Activated CD4-positive, CD25-positive, alpha-beta regulatory T cell treated with anti-CD3 and anti-CD28 coated beads, Interleukin-2, amount 50 U/mL, for 16 hours (primary cell): ENCODE data around the gene ARL15.
"Not testable (repeated sequence)": the region's sequence is repeated elsewhere in the genome, so short reads cannot be mapped to it uniquely, and the experiment has no call there.

Experiments used
- DNase-seq: peaks from one replicate; pipeline ENCODE4 v3.0.0-alpha.2; 2020; ENCODE audit warnings: low read depth, low spot score

Gene ARL15

GRCh38 chr5:54310433-54311175 lies at the start of gene ARL15:
Gene ARL15 (minus strand): TSS chr5:54310573.
- DNase-seq: peak; percentile 93

DNA sequence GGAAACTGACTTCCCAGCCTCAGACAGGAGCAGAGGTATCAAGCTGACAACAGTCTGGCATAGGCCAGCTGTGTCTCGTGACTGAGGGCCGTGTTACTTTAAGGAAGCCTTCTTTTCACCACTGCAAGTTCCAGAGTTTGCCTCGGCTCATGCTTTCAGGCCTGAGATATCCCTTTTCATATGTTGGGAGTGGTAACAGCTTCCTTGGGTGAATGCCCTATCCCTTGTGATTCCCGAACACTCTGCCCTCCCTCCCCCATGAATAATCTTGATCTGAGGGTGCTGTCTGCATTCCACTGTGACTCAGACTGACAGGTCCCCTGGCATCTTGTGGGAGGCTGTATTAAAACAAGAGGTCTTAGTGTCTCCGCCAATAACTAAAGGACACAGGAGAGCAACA lies 49.7 kb upstream of the ARL15 start:
- DNase-seq: no peak

GRCh38 chr5:54357408-54358058 lies 47.2 kb upstream of the ARL15 start:
- DNase-seq: no peak

- DNase-seq: not testable (repeated sequence)
Observed at GRCh38 chr5:54353933-54354564, 43.7 kb upstream of the ARL15 start.

GRCh38 chr5:54352580-54352979 lies 42.2 kb upstream of the ARL15 start:
- not testable (repeated sequence) for DNase-seq

DNA sequence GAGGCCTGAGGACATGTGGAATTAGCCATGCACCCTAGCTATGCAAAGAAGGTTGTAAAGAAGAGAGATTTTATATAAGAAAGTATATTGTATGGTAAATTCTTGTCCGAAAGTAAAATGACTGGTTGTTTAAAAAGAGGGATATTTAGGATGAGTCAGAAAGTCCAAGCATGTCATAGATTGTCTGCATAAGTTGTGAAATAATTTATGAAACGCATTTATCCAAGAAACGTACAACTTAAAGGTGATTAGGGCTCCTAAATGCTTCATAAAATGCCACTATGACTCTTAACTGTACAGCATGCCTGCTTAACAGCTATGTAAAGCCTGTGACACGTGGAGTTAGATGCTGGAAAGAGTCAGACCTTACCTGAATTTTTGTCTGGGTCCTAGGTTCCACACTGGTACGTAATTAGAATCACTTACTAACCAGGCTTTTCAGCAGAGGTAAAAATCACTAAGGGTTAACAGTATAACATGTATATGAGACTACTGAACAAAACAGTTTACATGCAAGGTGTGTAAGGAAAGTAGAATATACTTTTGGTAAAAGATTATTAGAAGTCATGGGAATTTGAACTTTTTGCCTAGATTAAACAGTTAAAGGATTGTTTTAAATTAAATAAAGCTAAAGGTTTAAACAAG lies 37.0 kb upstream of the ARL15 start:
- DNase-seq: no peak

- no peak for DNase-seq
Observed at GRCh38 chr5:54344653-54345052, 34.3 kb upstream of the ARL15 start.

GRCh38 chr5:54341971-54342370 lies 31.6 kb upstream of the ARL15 start:
- no peak for DNase-seq

DNA sequence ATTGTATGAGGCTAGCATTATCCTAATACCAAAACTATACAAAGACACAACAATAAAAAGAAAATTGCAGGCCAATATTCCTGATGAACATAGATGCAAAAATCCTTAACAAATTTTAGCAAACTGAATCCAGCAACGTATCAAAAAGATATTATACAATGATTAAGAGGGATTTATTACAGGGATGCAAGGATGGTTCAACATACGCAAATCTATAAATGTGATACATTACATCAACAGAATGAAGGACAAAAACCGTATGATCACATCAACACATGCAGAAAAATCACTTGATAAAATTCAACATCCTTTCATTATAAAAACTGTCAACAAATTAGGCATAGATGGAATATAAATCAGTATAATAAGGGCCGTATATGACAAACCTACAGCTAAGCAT lies 27.1 kb upstream of the ARL15 start:
- no peak for DNase-seq

- DNase-seq: no peak
Observed at GRCh38 chr5:54332720-54333119, 22.3 kb upstream of the ARL15 start.

- no peak for DNase-seq
Observed at GRCh38 chr5:54329731-54330709, 19.6 kb upstream of the ARL15 start.

GRCh38 chr5:54326662-54327270 lies 16.4 kb upstream of the ARL15 start:
- no peak for DNase-seq

DNA sequence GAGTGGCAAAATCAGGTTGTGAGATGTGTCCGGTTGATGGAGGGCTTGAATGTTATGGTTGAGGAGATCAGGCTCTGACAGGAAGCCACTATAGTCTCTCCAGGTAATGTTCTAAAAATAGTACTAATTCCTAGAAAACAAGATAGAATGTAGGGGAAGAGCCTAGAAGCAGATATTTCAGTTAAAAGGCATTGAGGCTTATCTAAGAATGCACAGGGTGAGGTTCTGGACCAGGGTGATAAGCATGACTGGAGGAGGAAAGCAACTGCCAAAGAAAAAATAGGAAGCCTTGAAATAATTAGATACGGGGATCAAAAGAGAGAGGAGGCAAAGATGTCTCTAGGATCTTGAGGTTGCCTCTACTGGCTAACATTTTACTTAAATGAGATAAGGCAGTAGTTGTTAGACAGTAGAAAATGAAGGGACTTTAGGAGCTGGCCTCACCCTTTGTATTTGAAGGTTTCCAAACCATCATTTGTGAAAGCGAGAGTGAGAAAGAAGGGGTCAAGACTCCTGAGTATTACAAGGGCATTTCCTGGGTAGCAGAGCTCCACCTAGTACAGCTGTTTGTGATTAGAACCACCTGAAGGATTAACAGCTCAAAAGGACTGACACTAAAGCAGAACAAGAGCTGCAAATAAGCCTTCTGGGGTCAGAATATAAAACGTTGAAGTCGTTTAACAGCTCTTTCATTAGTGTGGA lies 15.4 kb upstream of the ARL15 start:
- no peak for DNase-seq

DNA sequence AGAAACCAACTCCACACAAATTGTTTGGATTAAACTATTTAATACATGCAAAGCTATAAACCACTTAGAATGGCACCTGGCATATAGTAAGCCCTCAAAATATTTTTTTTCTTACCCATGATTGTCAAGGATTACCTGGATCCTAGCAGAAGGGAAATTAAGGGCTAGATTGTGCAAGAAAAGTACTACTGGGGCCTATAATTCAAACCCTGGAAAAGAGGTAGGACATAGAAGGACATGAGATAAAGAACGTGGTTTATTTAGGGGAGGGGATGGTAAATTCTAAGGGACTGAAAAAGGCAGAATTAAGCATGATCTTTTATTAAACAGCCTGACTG lies 14.9 kb upstream of the ARL15 start:
- no peak for DNase-seq

GRCh38 chr5:54324651-54325271 lies 14.4 kb upstream of the ARL15 start:
- no peak for DNase-seq

DNA sequence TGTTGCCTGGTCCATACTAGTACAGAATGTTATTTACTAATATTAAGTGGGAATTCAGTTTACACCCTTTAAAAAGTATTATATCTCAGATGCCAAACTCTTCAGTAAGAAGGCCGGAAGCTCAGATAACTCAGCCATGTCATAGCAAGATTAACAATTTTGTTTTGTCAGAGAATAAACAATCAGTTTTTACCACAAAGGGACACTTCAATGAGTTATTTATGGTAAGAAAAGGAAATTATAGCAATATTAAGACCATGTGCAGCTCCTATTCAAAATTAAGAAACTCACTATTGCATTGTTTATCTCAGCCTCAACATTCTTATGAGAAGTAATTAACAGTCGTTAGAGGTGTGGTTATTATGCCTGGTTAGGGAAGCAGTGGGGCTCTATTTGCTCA lies 13.1 kb upstream of the ARL15 start:
- no peak for DNase-seq

DNA sequence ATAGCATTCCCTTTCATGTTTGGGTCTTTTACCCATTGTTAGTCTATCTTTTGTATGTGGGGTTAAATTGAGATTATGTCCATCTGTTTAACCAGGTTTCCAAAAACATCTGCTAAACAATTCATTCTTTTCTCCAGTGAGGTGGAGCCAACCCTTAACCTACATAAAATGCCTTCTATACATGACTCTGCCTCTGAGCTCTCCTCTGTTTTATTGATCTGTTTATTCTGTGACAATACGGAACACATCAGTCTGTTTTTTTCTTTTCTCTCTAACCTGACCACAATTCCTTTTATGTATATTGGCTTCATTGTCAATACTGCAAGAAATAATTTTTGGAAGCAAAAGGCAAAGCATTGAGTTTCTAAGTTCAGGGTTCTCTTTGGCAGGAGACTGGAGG lies 9.9 kb upstream of the ARL15 start:
- no peak for DNase-seq

GRCh38 chr5:54317511-54318260 lies 7.3 kb upstream of the ARL15 start:
- no peak for DNase-seq
